ENCODE measurements around the gene SH3YL1. TPM values are rescaled to one million over a fixed set of nuclear protein-coding genes. Genes with fewer than 3 reads are reported as not detected.

Gene SH3YL1
- total RNA-seq, 4 donors from 2014 or later = 14.9 to 31.4 (median 26.7) TPM

- no peaks in the 10 kb centered on the region for H3K9me3 ChIP-seq
- no peak for ATAC-seq
- no peaks in the 10 kb centered on the region for H3K27me3 ChIP-seq
- no peak overlapping the region for H3K4me3 ChIP-seq
- H3K4me1 ChIP-seq = no peaks in the 10 kb centered on the region
- H3K27ac ChIP-seq = no peak overlapping the region
- WGBS, 2 donors (ENCODE audit: low coverage in 1 of 2) = 66 to 69% methylated on average over 5 to 15 of the region's 17 CpGs
- no peaks in the 10 kb centered on the region for H3K36me3 ChIP-seq
- no peak for TF ChIP-seq POLR2A (IDR thresholded peaks at IDR 0.05)
- TF ChIP-seq EP300 (IDR thresholded peaks at IDR 0.05) = no peak
- TF ChIP-seq POLR2AphosphoS5 (IDR thresholded peaks at IDR 0.05) = no peak
- no peak for TF ChIP-seq CTCF (IDR thresholded peaks at IDR 0.05)
Measured at GRCh38 chr2:193141-193671, 70.6 kb downstream of the SH3YL1 start.

- H3K27me3 ChIP-seq = no peaks in the 10 kb centered on the region
- no peak overlapping the region for H3K27ac ChIP-seq
- H3K4me1 ChIP-seq = no peaks in the 10 kb centered on the region
- no peaks in the 10 kb centered on the region for H3K36me3 ChIP-seq
- H3K9me3 ChIP-seq = peaks cover 0 to 5% (median 0%) of the 10 kb centered on the region in 3 donors
- no peak for ATAC-seq
- H3K4me3 ChIP-seq = no peak overlapping the region
- TF ChIP-seq POLR2A (IDR thresholded peaks at IDR 0.05) = no peak
- no peak for TF ChIP-seq EP300 (IDR thresholded peaks at IDR 0.05)
- TF ChIP-seq POLR2AphosphoS5 (IDR thresholded peaks at IDR 0.05) = no peak
- no peak for TF ChIP-seq CTCF (IDR thresholded peaks at IDR 0.05)
- WGBS, 2 donors (ENCODE audit: low coverage in 1 of 2) = no CpG with 5 or more reads among the region's 29 CpGs
Measured at GRCh38 chr2:191311-192190, 72.3 kb downstream of the SH3YL1 start.

- no peaks in the 10 kb centered on the region for H3K36me3 ChIP-seq
- 60 to 88% methylated on average over 1 to 2 of the region's 2 CpGs for WGBS, 2 donors (ENCODE audit: low coverage in 1 of 2)
- ATAC-seq = no peak
- TF ChIP-seq POLR2A (IDR thresholded peaks at IDR 0.05) (no peak), EP300 (IDR thresholded peaks at IDR 0.05) (no peak), CTCF (IDR thresholded peaks at IDR 0.05) (no peak)
- H3K9me3 ChIP-seq = peaks cover 0 to 5% (median 0%) of the 10 kb centered on the region in 3 donors
- H3K4me1 ChIP-seq = no peaks in the 10 kb centered on the region
- peaks cover 3% of the 10 kb centered on the region for H3K27me3 ChIP-seq
- no peak overlapping the region for H3K4me3 ChIP-seq
- no peak overlapping the region for H3K27ac ChIP-seq
Measured at GRCh38 chr2:187825-188224, 76.0 kb downstream of the SH3YL1 start.

GRCh38 chr2:185221-185620, 78.6 kb downstream of the SH3YL1 start:
- 55 to 70% methylated on average over 1 of the region's 1 CpG for WGBS, 2 donors (ENCODE audit: low coverage in 1 of 2)
- Histone ChIP-seq H3K36me3 (no peaks in the 10 kb centered on the region), H3K9me3 (peaks cover 0 to 5% (median 0%) of the 10 kb centered on the region in 3 donors), H3K4me1 (no peaks in the 10 kb centered on the region), H3K4me3 (no peak overlapping the region), H3K27me3 (peaks cover 3% of the 10 kb centered on the region), H3K27ac (no peak overlapping the region)
- no peak for ATAC-seq
- no peak for TF ChIP-seq CTCF (IDR thresholded peaks at IDR 0.05)
- TF ChIP-seq POLR2AphosphoS5 (IDR thresholded peaks at IDR 0.05) = no peak
- no peak for TF ChIP-seq POLR2A (IDR thresholded peaks at IDR 0.05)
- no peak for TF ChIP-seq EP300 (IDR thresholded peaks at IDR 0.05)

- ATAC-seq = no peak
Measured at GRCh38 chr2:184695-185094, 79.1 kb downstream of the SH3YL1 start.

More at GRCh38 chr2:184695-185094, 79.1 kb downstream of the SH3YL1 start:
- Histone ChIP-seq H3K9me3 (peaks cover 0 to 5% (median 0%) of the 10 kb centered on the region in 3 donors), H3K36me3 (no peaks in the 10 kb centered on the region), H3K27me3 (peaks cover 3% of the 10 kb centered on the region), H3K4me3 (no peak overlapping the region), H3K27ac (no peak overlapping the region), H3K4me1 (no peaks in the 10 kb centered on the region)
- TF ChIP-seq EP300 (IDR thresholded peaks at IDR 0.05) (no peak), CTCF (IDR thresholded peaks at IDR 0.05) (no peak)

All from gastroesophageal sphincter (tissue), 4 donors.